Ovary (tissue), 9 donors: Measurements from ENCODE around the gene PRKCD. TPM values are rescaled to one million over a fixed set of nuclear protein-coding genes. Genes with fewer than 3 reads are reported as not detected.

Source experiments
- DNase-seq, 5 donors: peaks; one replicate each; pipeline ENCODE4 v3.0.0-alpha.2; 2019 to 2020
- H3K27ac ChIP-seq, 2 donors: fragments of 200-600 bp; one replicate each; pipeline versions ENCODE4 v1.5.1 to v1.8.0; 2019 to 2022
- H3K27me3 ChIP-seq: fragments of 200-600 bp; one replicate; pipeline ENCODE4 v1.8.0; 2022
- H3K36me3 ChIP-seq: fragments of 200-600 bp; sonication (generic); one replicate; pipeline ENCODE4 v1.5.1; 2019
- H3K4me1 ChIP-seq: one replicate; pipeline ENCODE4 v1.8.1; 2013; ENCODE audit warnings: mild to moderate bottlenecking, moderate library complexity; ENCODE audit not compliant: insufficient read depth
- H3K4me3 ChIP-seq: fragments of 200-600 bp; sonication (generic); one replicate; pipeline ENCODE4 v1.5.1; 2017
- H3K9me3 ChIP-seq, 2 donors: fragments of 200-600 bp in 1 of 2; sonication (generic) in 1 of 2; one replicate each; pipeline versions ENCODE4 v1.5.1 to v1.8.1; 2013 to 2019; ENCODE audit warnings: mild to moderate bottlenecking in 1 of 2, moderate library complexity in 1 of 2
- CTCF ChIP-seq, 3 donors: fragments of 450-650 bp in 2 of 3; fragments of 200-600 bp in 1 of 3; IDR thresholded peaks; one replicate each; pipeline versions ENCODE4 v1.5.1 to v1.8.0; 2016 to 2022; ENCODE audit warnings: antibody characterized with exemption in 3 of 3, mild to moderate bottlenecking in 1 of 3
- EP300 ChIP-seq: sonication (generic); formaldehyde crosslinking; IDR thresholded peaks from one replicate; pipeline ENCODE4 v1.6.1; 2017; ENCODE audit warnings: antibody characterized with exemption
- POLR2A ChIP-seq: fragments of 450-650 bp; IDR thresholded peaks from one replicate; pipeline ENCODE4 v1.6.1; 2017; ENCODE audit warnings: antibody characterized with exemption, mild to moderate bottlenecking, moderate library complexity
- WGBS, 3 donors: extraction: QIAGEN DNeasy Blood & Tissue Kit in 1 of 3; methylation state at CpG; one replicate each; pipeline versions ENCODE4 v1.1.5 to v1.1.7; 2013 to 2017; 5-methylcytosine and 5-hydroxymethylcytosine counted together
- intact Hi-C, 4 donors: fragments of 100-400 bp; cut with DNase I; formaldehyde crosslinking; loops; one replicate each; pipeline versions ENCODE4 v1.11.0 to v1.15.1; 2022 to 2023
- polyA plus RNA-seq, 2 donors: library from polyadenylated mRNA; stranded (reverse); fragments of 200-250 nt in 1 of 2; fragments of 350-450 nt in 1 of 2; fragmentation: Illumina TruSeq in 1 of 2; extraction: RNeasy Lipid Tissue Mini Kit (QIAGEN cat#74804) in 1 of 2; gene quantifications; one replicate each; pipeline ENCODE4 v1.2.3, GENCODE V29; 2013 to 2014
- total RNA-seq, 7 donors: library from RNA; depleted of rRNA in 2 of 7; stranded (reverse); fragments of >200 nt in 2 of 7; fragmentation: NEBNext Ultra II Directional in 3 of 7; extraction: Animal tissue kit (Norgen Biotek cat#: 25700) in 3 of 7; gene quantifications; one replicate each; pipeline versions ENCODE4 v1.1.0 to v1.2.4, GENCODE V29; 2016 to 2023
- donor health status: DM: no; HTN: no; CAD: no; lungs with moderate emphysema.
- donor health status: DM: no; HTN: no; CAD: no.
- donor health status: Bipolar disorder and iron deficiency.
- donor health status: DM: yes; HTN: yes; CAD: no.
- donor health status: DM: no; HTN: no; CAD: no.
- donor health status: DM: yes; HTN: yes; CAD: no.

Gene PRKCD
- total and polyA plus RNA-seq, 9 donors = 6.6 to 22.2 (median 15.2) TPM

GRCh38 chr3:53169832-53170324, 8.9 kb downstream of the PRKCD start:
- Histone ChIP-seq H3K9me3 (no peaks in the 10 kb centered on the region), H3K36me3 (no peaks in the 10 kb centered on the region), H3K27me3 (no peaks in the 10 kb centered on the region), H3K4me3 (no peak overlapping the region), H3K4me1 (peaks cover 2% of the 10 kb centered on the region), H3K27ac (no peak overlapping the region)
- TF ChIP-seq POLR2A (no peak), EP300 (no peak), CTCF (IDR thresholded peaks at IDR 0.05) (no peak)
- no peak for DNase-seq
- WGBS, 3 donors = 93 to 95% (median 93%) methylated on average over 9 of the region's 9 CpGs
- intact Hi-C loops = loop anchor here in 1 of 4 donors (5.0 kb wide), 1 partner anchor 82 kb away; no protein-coding TSS in a partner anchor

DNA sequence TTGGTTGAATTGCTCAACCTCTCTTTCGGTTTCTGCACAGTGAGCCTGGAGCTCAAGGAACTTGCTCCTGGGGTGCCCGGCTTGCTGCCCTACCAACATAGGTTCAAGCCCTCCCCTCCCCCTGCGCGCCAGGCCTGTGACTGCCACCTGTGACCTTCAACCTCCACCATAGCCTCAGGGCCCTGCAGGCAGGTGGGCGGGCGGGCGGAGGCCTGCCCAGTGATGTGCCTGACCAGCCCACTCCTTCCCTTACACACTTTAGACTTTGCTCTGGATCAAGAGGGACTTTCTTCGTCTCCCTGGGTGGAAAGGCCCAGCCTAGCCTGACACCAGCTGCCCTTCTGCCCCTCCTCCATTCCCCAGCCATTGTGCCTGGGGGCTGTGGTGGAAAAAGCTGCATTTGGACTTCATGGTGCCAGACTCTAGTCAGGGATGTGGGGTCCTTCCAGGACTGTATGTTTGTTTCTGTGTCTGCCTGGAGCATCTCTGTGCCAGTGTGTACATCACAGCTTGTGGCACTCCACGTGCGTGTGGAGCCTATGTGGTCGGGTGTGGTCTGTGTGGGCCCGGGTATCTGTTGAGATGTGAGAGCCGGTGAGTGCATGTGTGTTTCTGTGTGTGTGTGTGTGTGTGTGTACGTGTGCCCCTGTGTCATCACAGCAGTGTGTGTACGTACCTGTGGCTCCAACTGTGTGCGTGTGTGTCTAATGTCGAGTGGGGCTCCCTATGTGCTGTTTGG, 9.5 kb downstream of the PRKCD start:
- H3K4me1 ChIP-seq = peaks cover 2% of the 10 kb centered on the region
- TF ChIP-seq CTCF (IDR thresholded peaks at IDR 0.05) (no peak), EP300 (no peak), POLR2A (no peak)
- no peaks in the 10 kb centered on the region for H3K9me3 ChIP-seq
- intact Hi-C loops = no loop called here
- 80 to 85% (median 85%) methylated on average over 17 of the region's 17 CpGs for WGBS, 3 donors
- H3K36me3 ChIP-seq = no peaks in the 10 kb centered on the region
- no peak for DNase-seq
- no peaks in the 10 kb centered on the region for H3K27me3 ChIP-seq
- H3K4me3 ChIP-seq = no peak overlapping the region
- H3K27ac ChIP-seq = no peak overlapping the region

DNA sequence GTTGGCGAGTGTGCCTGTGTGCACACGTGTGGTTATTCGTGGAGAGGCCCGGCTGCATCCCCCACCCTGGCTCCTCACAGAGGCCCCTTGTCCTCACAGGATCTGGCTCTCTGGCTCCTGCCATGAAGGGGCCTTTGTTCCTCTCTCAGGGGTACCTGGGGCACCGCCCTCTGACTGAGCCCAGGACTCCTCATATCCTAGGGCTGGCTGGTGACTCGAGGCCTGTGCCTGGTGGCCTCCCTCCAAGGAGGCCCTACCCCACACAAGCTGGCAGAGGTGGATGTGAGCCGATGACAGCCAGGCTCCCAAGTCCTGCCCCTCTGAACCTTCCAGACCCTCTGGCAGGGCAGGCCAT, 10.0 kb downstream of the PRKCD start:
- no peak for TF ChIP-seq POLR2A
- TF ChIP-seq EP300 = no peak
- no peak for TF ChIP-seq CTCF (IDR thresholded peaks at IDR 0.05)
- Histone ChIP-seq H3K27ac (no peak overlapping the region), H3K4me1 (peaks cover 2% of the 10 kb centered on the region), H3K27me3 (no peaks in the 10 kb centered on the region), H3K36me3 (no peaks in the 10 kb centered on the region), H3K9me3 (no peaks in the 10 kb centered on the region), H3K4me3 (no peak overlapping the region)
- intact Hi-C loops = no loop called here
- 72 to 93% (median 76%) methylated on average over 6 to 7 of the region's 7 CpGs for WGBS, 3 donors
- DNase-seq = no peak

GRCh38 chr3:53171827-53172505, 11.0 kb downstream of the PRKCD start:
- Histone ChIP-seq H3K27me3 (no peaks in the 10 kb centered on the region), H3K9me3 (no peaks in the 10 kb centered on the region), H3K36me3 (no peaks in the 10 kb centered on the region), H3K4me3 (no peak overlapping the region), H3K27ac (no peak overlapping the region), H3K4me1 (no peaks in the 10 kb centered on the region)
- DNase-seq = no peak
- intact Hi-C loops = no loop called here
- 79 to 86% (median 79%) methylated on average over 7 of the region's 7 CpGs for WGBS, 3 donors
- TF ChIP-seq EP300 = no peak
- TF ChIP-seq POLR2A = no peak
- no peak for TF ChIP-seq CTCF (IDR thresholded peaks at IDR 0.05)
